Activated CD8-positive, alpha-beta memory T cell treated with anti-CD3 and anti-CD28 coated beads, Interleukin-2, amount 50 U/mL, for 4 hours (primary cell): ENCODE results near the gene CLPTM1L.

Experiments used
- DNase-seq: peaks from one replicate; pipeline ENCODE4 v3.0.0-alpha.2; 2020

The CLPTM1L gene

GRCh38 chr5:1325870-1326531, 18.9 kb downstream of the CLPTM1L start:
- DNase-seq: peak; percentile 12

- peak; percentile 9 for DNase-seq
Observed at GRCh38 chr5:1325191-1325741, 19.6 kb downstream of the CLPTM1L start.

- peak; percentile 6 for DNase-seq
Observed at GRCh38 chr5:1324719-1325190, 20.1 kb downstream of the CLPTM1L start.

- no peak for DNase-seq
Observed at GRCh38 chr5:1324301-1324700, 20.6 kb downstream of the CLPTM1L start.

- no peak for DNase-seq
Observed at GRCh38 chr5:1323803-1324173, 21.1 kb downstream of the CLPTM1L start.

- DNase-seq: peak; percentile 9
Observed at GRCh38 chr5:1322955-1323802, 21.7 kb downstream of the CLPTM1L start.

GRCh38 chr5:1322036-1322900, 22.6 kb downstream of the CLPTM1L start:
- peak; percentile 7 for DNase-seq

- no peak for DNase-seq
Observed at GRCh38 chr5:1321576-1321975, 23.3 kb downstream of the CLPTM1L start.

- peak; percentile 10 for DNase-seq
Observed at GRCh38 chr5:1320436-1321344, 24.2 kb downstream of the CLPTM1L start.

GRCh38 chr5:1319436-1320256, 25.3 kb downstream of the CLPTM1L start:
- peak; percentile 12 for DNase-seq

- peak; percentile 13 for DNase-seq
Observed at GRCh38 chr5:1318659-1319251, 26.1 kb downstream of the CLPTM1L start.

- DNase-seq: peak; percentile 9
Observed at GRCh38 chr5:1317921-1318565, 26.9 kb downstream of the CLPTM1L start.

GRCh38 chr5:1316588-1317340, 28.1 kb downstream of the CLPTM1L start:
- DNase-seq: peak; percentile 10

- peak; percentile 57 for DNase-seq
Observed at GRCh38 chr5:1315709-1316587, 29.0 kb downstream of the CLPTM1L start.

GRCh38 chr5:1315018-1315708, 29.7 kb downstream of the CLPTM1L start:
- peak; percentile 13 for DNase-seq

- DNase-seq: peak; percentile 13
Observed at GRCh38 chr5:1314564-1314982, 30.3 kb downstream of the CLPTM1L start.
